Cardiac fibroblast (primary cell): Measurements from ENCODE around the gene AK6.

Experiments used
- DNase-seq, 2 donors: peaks; one replicate each; pipeline versions ENCODE4 v3.0.0 to v3.0.0-alpha.2; 2010; ENCODE audit warnings: low read depth in 2 of 2
- H3K4me3 ChIP-seq, 2 donors: replicated peaks in 1 of 2; 1 replicate in 1 of 2; 2 replicates in 1 of 2; pipeline ENCODE4 v1.5.1; 2011; ENCODE audit warnings: low read depth in 2 of 2, low read length in 2 of 2, mild to moderate bottlenecking in 2 of 2, moderate library complexity in 1 of 2
- TF ChIP-seq, protein P1 (sequence below): IDR thresholded peaks from one replicate; pipeline ENCODE4 v1.5.1; 2011; ENCODE audit warnings: low read depth, mild to moderate bottlenecking, low read length, inconsistent platforms

The AK6 gene

GRCh38 chr5:69404659-69405330 is 35.5 kb upstream of the AK6 start:
- no peak for DNase-seq
- TF ChIP-seq, protein P1, sequence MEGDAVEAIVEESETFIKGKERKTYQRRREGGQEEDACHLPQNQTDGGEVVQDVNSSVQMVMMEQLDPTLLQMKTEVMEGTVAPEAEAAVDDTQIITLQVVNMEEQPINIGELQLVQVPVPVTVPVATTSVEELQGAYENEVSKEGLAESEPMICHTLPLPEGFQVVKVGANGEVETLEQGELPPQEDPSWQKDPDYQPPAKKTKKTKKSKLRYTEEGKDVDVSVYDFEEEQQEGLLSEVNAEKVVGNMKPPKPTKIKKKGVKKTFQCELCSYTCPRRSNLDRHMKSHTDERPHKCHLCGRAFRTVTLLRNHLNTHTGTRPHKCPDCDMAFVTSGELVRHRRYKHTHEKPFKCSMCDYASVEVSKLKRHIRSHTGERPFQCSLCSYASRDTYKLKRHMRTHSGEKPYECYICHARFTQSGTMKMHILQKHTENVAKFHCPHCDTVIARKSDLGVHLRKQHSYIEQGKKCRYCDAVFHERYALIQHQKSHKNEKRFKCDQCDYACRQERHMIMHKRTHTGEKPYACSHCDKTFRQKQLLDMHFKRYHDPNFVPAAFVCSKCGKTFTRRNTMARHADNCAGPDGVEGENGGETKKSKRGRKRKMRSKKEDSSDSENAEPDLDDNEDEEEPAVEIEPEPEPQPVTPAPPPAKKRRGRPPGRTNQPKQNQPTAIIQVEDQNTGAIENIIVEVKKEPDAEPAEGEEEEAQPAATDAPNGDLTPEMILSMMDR = no peak

DNA sequence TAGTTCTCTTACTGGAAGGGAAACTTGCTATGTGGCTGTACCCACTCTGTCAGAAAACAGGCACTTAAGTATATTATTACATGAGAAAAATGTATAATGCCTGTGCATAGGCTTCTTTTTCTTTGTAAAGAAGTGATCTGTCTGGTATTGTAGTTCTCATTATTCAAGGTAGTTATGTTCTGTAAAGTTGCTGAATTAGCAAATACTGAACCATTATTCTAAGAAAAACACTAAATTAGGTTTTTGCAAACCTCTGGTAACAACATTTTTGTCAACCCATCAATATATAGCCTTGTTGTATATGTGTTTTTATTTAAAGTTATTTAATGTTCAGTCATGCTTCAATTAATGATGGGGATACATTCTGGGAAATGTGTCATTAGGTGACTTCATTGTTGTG is 9.1 kb upstream of the AK6 start:
- H3K4me3 ChIP-seq = no peak overlapping the region
- TF ChIP-seq, protein P1 = no peak
- DNase-seq = no peak

More at GRCh38 chr5:69404659-69405330, 35.5 kb upstream of the AK6 start:
- H3K4me3 ChIP-seq = no peak overlapping the region

DNA sequence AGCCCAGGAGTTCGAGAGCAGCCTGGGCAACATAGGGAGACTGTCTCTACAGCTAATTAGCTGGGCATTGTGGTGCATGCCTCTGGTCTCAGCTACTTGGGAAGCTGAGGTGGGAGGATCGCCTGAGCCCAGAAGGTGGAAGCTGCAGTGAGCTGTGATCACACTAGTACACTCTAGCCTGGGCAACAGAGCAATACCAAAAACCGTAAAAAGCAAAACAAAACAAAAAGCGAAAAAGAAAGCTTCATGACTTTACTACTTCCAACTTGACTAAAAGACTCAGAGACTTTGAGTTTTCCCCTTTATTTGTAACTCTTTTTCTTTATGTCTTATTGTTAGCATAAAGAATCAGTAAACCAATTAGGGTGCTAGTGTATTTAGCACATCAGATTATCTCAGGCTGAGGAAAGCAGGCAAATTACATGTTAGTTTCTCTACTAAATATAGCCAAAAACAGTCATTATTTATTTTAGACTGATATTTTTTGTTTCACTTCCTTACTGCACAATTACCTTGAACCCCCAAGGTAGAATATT is 5.7 kb upstream of the AK6 start:
- DNase-seq = no peak
- TF ChIP-seq, protein P1 = no peak
- H3K4me3 ChIP-seq = no peak overlapping the region

GRCh38 chr5:69372394-69372793 is 3.1 kb upstream of the AK6 start:
- DNase-seq = no peak
- TF ChIP-seq, protein P1 = no peak
- H3K4me3 ChIP-seq = no peak overlapping the region

- H3K4me3 ChIP-seq = peak overlapping the region; percentile 86 to 88
- DNase-seq = peak in 1 of 2 donors; percentile 6
Measured at GRCh38 chr5:69370335-69370734, 1.0 kb upstream of the AK6 start.

GRCh38 chr5:69368458-69369339 is 621 bp downstream of the AK6 start:
- DNase-seq = peak in 1 of 2 donors; percentile 13

More at GRCh38 chr5:69368458-69369339, 621 bp downstream of the AK6 start:
- TF ChIP-seq, protein P1 = no peak
- H3K4me3 ChIP-seq = peak overlapping the region; percentile 86 to 88
